ENCODE measurements around the gene OSER1. TPM values are rescaled to one million over a fixed set of nuclear protein-coding genes. Genes with fewer than 3 reads are reported as not detected.

The OSER1 gene
- polyA plus RNA-seq, 1 of the 3 experiments (the other 2 are of a cell fraction), result 22.3 TPM

DNA sequence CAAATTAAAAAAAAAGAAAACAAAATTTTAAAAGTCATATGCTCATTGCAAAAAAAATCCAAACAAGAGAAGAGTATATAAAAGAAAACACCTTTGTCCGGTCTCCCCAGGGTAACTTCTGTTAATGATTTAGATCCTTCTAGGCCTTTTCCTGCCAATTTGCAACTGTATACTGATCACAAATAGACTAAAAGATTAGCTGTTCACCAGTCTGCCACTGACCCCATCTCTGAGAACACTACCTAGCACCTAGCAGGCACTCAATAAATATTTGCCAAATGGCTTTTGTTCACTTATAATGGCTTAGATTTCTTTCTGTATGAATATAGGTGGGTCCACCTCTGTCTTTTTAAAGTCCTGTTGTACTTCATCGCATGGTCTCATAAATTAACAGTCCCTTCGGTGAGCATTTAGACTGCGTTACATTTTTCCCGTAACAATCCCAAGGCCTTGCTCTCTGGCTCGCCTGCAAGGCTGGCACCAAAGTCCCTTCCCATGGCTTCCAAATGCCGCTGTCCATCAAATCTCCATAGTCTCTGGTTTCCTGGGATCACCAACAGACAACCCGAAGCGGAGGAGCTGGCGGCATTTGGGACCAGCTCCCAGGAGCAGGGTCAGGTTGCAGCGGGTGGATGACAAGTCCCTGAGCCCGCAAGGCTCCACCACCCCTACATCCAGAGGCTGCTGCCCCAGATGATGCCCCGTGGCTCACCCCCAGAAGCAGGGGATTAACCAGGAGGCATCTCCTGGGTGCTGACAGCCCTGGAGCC is 35.4 kb downstream of the OSER1 start:
- no peaks in the 10 kb centered on the region for H3K36me3 ChIP-seq (replicated peaks in 1 of 2; ENCODE audit: control insufficient read depth in 1 of 2, insufficient read depth in 2 of 2, low read length in 1 of 2)
- no peak for DNase-seq
- no peak overlapping the region for H2AFZ ChIP-seq (ENCODE audit: low read depth)
- H3K27ac ChIP-seq (ENCODE audit: low read depth in 2 of 2, low read length in 1 of 2), result no peak overlapping the region
- CTCF ChIA-PET, result interaction anchor here (3.1 to 19.9 kb wide), 3 partner anchors 14 to 63 kb away, joined by 16 to 618 read pairs (median 54); no protein-coding TSS in a partner anchor
- POLR2A ChIA-PET, result no interaction called here
- peaks cover 3% of the 10 kb centered on the region for H3F3A ChIP-seq (replicated peaks; ENCODE audit: insufficient read depth)
- no peaks in the 10 kb centered on the region for H4K20me1 ChIP-seq (ENCODE audit: insufficient read depth)
- no peaks in the 10 kb centered on the region for H3K9me3 ChIP-seq
- H3K27me3 ChIP-seq (ENCODE audit: insufficient read depth), result no peaks in the 10 kb centered on the region
- H3K4me2 ChIP-seq, result no peak overlapping the region
- H3K4me3 ChIP-seq (ENCODE audit: low read depth in 2 of 2, low read length in 1 of 2), result no peak overlapping the region
- TF ChIP-seq MEF2A (IDR thresholded peaks at IDR 0.05; ENCODE audit: borderline replicate concordance, low read depth) (no peak), FOXM1 (IDR thresholded peaks at IDR 0.05; ENCODE audit: low read depth) (no peak), EZH2phosphoT487 (IDR thresholded peaks at IDR 0.05; ENCODE audit: borderline replicate concordance, low read depth) (no peak), RXRA (IDR thresholded peaks at IDR 0.05; ENCODE audit: borderline replicate concordance, low read depth) (no peak), RCOR1 (IDR thresholded peaks at IDR 0.05; ENCODE audit: low read length) (no peak), TAF1 (IDR thresholded peaks at IDR 0.05; ENCODE audit: borderline replicate concordance, low read depth, low read length) (no peak)
- TF ChIP-seq, protein P1, sequence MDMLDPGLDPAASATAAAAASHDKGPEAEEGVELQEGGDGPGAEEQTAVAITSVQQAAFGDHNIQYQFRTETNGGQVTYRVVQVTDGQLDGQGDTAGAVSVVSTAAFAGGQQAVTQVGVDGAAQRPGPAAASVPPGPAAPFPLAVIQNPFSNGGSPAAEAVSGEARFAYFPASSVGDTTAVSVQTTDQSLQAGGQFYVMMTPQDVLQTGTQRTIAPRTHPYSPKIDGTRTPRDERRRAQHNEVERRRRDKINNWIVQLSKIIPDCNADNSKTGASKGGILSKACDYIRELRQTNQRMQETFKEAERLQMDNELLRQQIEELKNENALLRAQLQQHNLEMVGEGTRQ (IDR thresholded peaks at IDR 0.05; ENCODE audit: borderline replicate concordance, low read depth, low read length), result no peak
- H3K9ac ChIP-seq, result no peak overlapping the region
- no peaks in the 10 kb centered on the region for H3K9me2 ChIP-seq
- H3K4me1 ChIP-seq (ENCODE audit: control insufficient read depth in 1 of 2, insufficient read depth in 2 of 2, low read depth in 1 of 2, low read length in 1 of 2), result peaks cover 0 to 17% of the 10 kb centered on the region in 2 experiments; a peak in 3 of 4 replicates
- 92% methylated on average over 12 of the region's 13 CpGs for WGBS (ENCODE audit: low lambda C conversion rate)
- H3K79me2 ChIP-seq (ENCODE audit: insufficient read depth), result no peaks in the 10 kb centered on the region

DNA sequence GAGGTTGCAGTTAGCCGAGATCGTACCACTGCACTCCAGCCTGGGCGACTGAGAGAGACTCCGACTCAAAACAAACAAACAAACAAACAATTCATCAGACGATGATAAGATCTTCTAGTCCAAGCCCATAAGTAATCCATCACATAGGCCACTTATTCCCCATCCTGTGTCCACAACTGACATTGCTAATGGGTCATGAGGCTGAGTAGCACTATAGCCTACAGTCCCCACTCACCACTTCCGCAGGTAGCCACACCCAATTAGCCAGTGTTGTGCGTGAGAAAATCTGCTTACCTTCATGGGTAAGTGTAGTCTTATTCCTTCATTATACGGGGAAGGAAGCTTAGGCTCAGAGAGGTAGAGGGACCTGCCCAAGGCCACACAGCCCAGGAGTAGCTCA is 36.7 kb downstream of the OSER1 start:
- Histone ChIP-seq H3K9ac (no peak overlapping the region), H3K9me2 (no peaks in the 10 kb centered on the region), H3K27ac (ENCODE audit: low read depth in 2 of 2, low read length in 1 of 2) (no peak overlapping the region), H3F3A (replicated peaks; ENCODE audit: insufficient read depth) (peaks cover 3% of the 10 kb centered on the region), H3K79me2 (ENCODE audit: insufficient read depth) (no peaks in the 10 kb centered on the region), H3K27me3 (ENCODE audit: insufficient read depth) (no peaks in the 10 kb centered on the region), H3K4me1 (ENCODE audit: control insufficient read depth in 1 of 2, insufficient read depth in 2 of 2, low read depth in 1 of 2, low read length in 1 of 2) (peaks cover 0 to 13% of the 10 kb centered on the region in 2 experiments; a peak in 3 of 4 replicates), H4K20me1 (ENCODE audit: insufficient read depth) (no peaks in the 10 kb centered on the region), H3K4me2 (no peak overlapping the region), H2AFZ (ENCODE audit: low read depth) (no peak overlapping the region), H3K4me3 (ENCODE audit: low read depth in 2 of 2, low read length in 1 of 2) (no peak overlapping the region), H3K36me3 (replicated peaks in 1 of 2; ENCODE audit: control insufficient read depth in 1 of 2, insufficient read depth in 2 of 2, low read length in 1 of 2) (no peaks in the 10 kb centered on the region), H3K9me3 (no peaks in the 10 kb centered on the region)
- ChIA-PET CTCF (interaction anchor here (3.1 to 19.9 kb wide), 2 partner anchors 16 to 62 kb away, joined by 16 to 618 read pairs; no protein-coding TSS in a partner anchor), POLR2A (no interaction called here)
- no peak for DNase-seq
- 92% methylated on average over 8 of the region's 8 CpGs for WGBS (ENCODE audit: low lambda C conversion rate)
- no peak for TF ChIP-seq ELF1 (IDR thresholded peaks at IDR 0.05)
- no peak for TF ChIP-seq FOXM1 (IDR thresholded peaks at IDR 0.05; ENCODE audit: low read depth)
- no peak for TF ChIP-seq GABPA (IDR thresholded peaks at IDR 0.05; ENCODE audit: low read depth)
- no peak for TF ChIP-seq RAD21 (IDR thresholded peaks at IDR 0.05; ENCODE audit: low read length)
- TF ChIP-seq FOSL2 (IDR thresholded peaks at IDR 0.05; ENCODE audit: borderline replicate concordance, low read depth), result no peak
- TF ChIP-seq TCF12 (IDR thresholded peaks at IDR 0.05), result no peak
- TF ChIP-seq TAF1 (IDR thresholded peaks at IDR 0.05; ENCODE audit: borderline replicate concordance, low read depth, low read length), result no peak
- TF ChIP-seq FOXJ3 (CRISPR knock-in tag; IDR thresholded peaks at IDR 0.05), result no peak
- TF ChIP-seq, protein P1 (IDR thresholded peaks at IDR 0.05; ENCODE audit: borderline replicate concordance, low read depth, low read length), result no peak

Data from SK-N-SH (cell line).